ENCODE results near the gene LORICRIN. TPM values are rescaled to one million over a fixed set of nuclear protein-coding genes. Genes with fewer than 3 reads are reported as not detected.

Gene LORICRIN
- polyA plus RNA-seq, 1 of the 3 experiments (the other 2 are of a cell fraction), result not detected

GRCh38 chr1:153302308-153302707 is 42.8 kb downstream of the LORICRIN start:
- ChIA-PET CTCF (no interaction called here), POLR2A (no interaction called here)
- no peak overlapping the region for H3K9ac ChIP-seq
- DNase-seq, result no peak
- no peaks in the 10 kb centered on the region for H4K20me1 ChIP-seq (ENCODE audit: insufficient read depth)
- no peak overlapping the region for H3K4me3 ChIP-seq (ENCODE audit: low read depth in 2 of 2, low read length in 1 of 2)
- H3F3A ChIP-seq (replicated peaks; ENCODE audit: insufficient read depth), result no peaks in the 10 kb centered on the region
- H3K4me1 ChIP-seq (ENCODE audit: control insufficient read depth in 1 of 2, insufficient read depth in 2 of 2, low read depth in 1 of 2, low read length in 1 of 2), result no peaks in the 10 kb centered on the region
- H3K36me3 ChIP-seq (replicated peaks in 1 of 2; ENCODE audit: control insufficient read depth in 1 of 2, insufficient read depth in 2 of 2, low read length in 1 of 2), result no peaks in the 10 kb centered on the region
- TF ChIP-seq TEAD4 (IDR thresholded peaks at IDR 0.05; ENCODE audit: borderline replicate concordance, insufficient read depth) (no peak), REST (IDR thresholded peaks at IDR 0.05; ENCODE audit: low read depth, low read length) (no peak), FOSL2 (IDR thresholded peaks at IDR 0.05; ENCODE audit: borderline replicate concordance, low read depth) (no peak), EP300 (IDR thresholded peaks at IDR 0.05; ENCODE audit: borderline replicate concordance in 1 of 2, low read depth in 1 of 2, low read length in 1 of 2) (no peak), MAX (IDR thresholded peaks at IDR 0.05; ENCODE audit: low read depth) (no peak), SMC3 (IDR thresholded peaks at IDR 0.05; ENCODE audit: low read depth, low read length) (no peak), SIN3A (IDR thresholded peaks at IDR 0.05; ENCODE audit: borderline replicate concordance, low read depth, low read length) (no peak), MEF2A (IDR thresholded peaks at IDR 0.05; ENCODE audit: borderline replicate concordance, low read depth) (no peak), EZH2phosphoT487 (IDR thresholded peaks at IDR 0.05; ENCODE audit: borderline replicate concordance, low read depth) (no peak), YY1 (IDR thresholded peaks at IDR 0.05; ENCODE audit: low read depth) (no peak), PBX3 (IDR thresholded peaks at IDR 0.05) (no peak), FOXJ3 (CRISPR knock-in tag; IDR thresholded peaks at IDR 0.05) (no peak), ELF1 (IDR thresholded peaks at IDR 0.05) (no peak), FOXM1 (IDR thresholded peaks at IDR 0.05; ENCODE audit: low read depth) (no peak), USF2 (IDR thresholded peaks at IDR 0.05; ENCODE audit: borderline replicate concordance, low read depth, low read length) (no peak), GATA2 (CRISPR knock-in tag; IDR thresholded peaks at IDR 0.05) (no peak), TAF1 (IDR thresholded peaks at IDR 0.05; ENCODE audit: borderline replicate concordance, low read depth, low read length) (no peak), CHD2 (IDR thresholded peaks at IDR 0.05; ENCODE audit: low read length, partially characterized antibody) (no peak), NFIC (IDR thresholded peaks at IDR 0.05; ENCODE audit: borderline replicate concordance) (no peak)
- no peak overlapping the region for H2AFZ ChIP-seq (ENCODE audit: low read depth)
- H3K27me3 ChIP-seq (ENCODE audit: insufficient read depth), result peaks cover 24% of the 10 kb centered on the region
- no peaks in the 10 kb centered on the region for H3K79me2 ChIP-seq (ENCODE audit: insufficient read depth)
- no peaks in the 10 kb centered on the region for H3K9me2 ChIP-seq
- no peak overlapping the region for H3K4me2 ChIP-seq
- H3K9me3 ChIP-seq, result no peaks in the 10 kb centered on the region
- WGBS (ENCODE audit: low lambda C conversion rate), result 19% methylated on average over 5 of the region's 5 CpGs
- no peak overlapping the region for H3K27ac ChIP-seq (ENCODE audit: low read depth in 2 of 2, low read length in 1 of 2)

Measured in SK-N-SH (cell line).